GM19452 (cell line): ENCODE results near the gene C22orf39.

ENCODE experiments used
- ATAC-seq: cut with Tn5 transposase; IDR thresholded peaks from one replicate; pipeline ENCODE4 v1.9.1; 2021; ENCODE audit not compliant: unreplicated experiment

Gene C22orf39

DNA sequence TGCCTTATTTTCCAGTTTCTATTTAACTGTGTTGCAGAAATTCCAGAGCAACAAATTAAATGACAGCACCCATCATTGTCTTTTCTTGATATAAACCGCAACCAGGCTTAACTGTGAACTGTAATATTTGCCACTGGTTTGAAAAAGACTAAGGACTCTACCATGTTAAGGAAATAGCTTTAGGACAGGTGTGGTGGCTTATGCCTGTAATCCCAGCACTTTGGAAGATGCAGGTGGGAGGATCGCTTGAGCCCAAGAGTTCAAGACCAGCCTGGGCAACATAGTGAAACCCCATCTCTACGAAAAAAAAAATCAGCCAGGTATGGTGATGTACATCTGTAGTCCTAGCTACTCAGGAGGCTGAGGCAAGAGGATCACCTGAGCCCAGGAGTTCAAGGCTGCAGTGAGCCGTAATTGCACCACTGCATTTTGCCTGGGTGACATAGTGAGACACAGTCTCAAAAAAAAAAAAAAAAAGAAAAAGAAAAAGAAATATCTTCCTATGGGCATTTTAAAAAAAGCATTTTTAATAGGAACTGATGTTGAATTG lies 44.8 kb downstream of the C22orf39 start:
- ATAC-seq, result no peak

DNA sequence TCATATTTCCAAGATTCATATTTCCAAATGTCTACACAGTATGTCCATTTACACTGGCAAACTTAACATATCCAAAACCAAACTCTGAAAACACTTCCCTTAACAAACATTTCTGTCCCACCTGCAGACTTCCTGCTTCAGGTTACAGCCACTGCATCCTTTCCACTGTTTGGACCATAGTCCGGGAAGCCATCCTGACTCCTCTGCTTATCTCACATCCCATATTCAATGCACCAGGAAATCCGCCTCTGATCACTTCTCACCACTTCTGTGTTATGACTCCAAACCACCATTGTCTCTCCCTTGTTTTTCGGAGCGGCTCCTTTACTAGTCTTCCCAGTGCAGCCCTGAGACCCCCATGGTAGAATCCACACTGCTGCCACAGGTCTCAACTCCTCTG lies 46.0 kb downstream of the C22orf39 start:
- no peak for ATAC-seq

DNA sequence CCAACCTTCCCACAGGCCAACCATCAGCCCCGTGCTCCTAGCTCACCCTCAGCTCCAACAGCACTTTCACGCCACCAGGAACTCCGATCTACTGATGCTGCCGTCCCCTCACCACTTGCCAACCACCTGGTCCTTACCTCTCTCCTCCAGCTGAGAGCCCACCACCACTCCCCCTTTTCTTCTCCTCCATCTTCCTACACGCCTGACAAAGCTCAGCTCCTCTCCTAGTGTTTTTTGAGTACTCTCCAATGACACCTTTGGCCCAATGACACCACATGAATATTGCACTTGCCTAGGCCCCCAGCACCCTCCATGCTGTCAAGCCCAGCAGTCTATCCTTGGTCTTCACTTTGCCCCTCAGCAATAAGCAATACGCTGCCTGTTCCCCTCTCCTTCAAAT lies 46.6 kb downstream of the C22orf39 start:
- no peak for ATAC-seq

DNA sequence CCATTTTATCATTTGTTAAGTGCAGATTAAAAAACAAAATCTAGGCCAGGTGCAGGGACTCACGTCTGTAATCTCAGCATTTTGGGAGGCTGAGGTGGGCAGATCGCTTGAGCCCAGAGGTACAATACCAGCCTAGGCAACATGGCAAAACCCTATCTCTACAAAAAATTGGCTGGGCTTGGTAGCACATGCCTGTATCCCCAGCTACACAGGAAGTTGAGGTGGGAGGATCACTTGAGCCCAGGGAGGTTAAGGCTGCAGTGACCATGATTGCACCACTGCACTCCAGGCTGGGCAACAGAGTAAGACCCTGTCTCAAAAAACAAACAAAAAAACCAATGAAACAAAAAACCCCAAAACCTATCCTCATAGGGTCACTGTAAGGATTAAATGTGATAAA lies 48.9 kb downstream of the C22orf39 start:
- ATAC-seq, result no peak

DNA sequence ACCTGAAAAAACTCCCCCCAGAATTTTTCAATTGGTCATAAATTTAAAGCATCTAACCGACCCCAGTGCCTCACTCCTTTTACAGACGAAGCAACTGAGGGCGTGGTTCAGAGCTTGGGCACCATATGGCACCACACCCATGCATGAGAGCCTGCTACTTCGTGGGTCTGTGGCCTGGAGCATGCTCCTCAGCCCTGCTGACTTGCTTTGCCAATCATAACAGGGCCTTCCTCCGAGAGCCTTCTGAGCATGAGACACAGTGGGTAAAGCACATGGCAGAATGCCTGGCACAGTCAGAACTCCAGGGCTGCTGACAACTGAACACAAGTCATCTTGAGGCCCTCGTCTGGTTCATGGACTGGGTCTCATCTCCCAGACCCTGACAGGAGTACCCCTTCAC lies 49.3 kb downstream of the C22orf39 start:
- no peak for ATAC-seq

DNA sequence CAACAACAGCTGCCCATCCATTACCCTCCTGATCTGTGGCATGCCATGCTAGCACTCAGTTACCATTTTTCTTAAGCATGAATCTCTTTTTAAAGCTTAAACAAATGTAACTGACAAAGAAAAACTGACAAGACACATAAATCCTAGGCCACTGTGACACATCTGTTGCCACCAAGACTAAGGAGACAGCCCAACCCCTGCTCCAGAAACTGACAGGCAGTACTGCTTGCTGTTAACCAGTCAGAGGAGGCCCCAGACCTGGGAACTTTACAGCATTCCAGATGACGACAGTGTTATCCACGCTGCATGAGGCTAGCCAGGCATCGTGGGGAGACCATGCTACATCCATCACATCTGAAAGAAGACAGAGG lies 49.8 kb downstream of the C22orf39 start:
- ATAC-seq, result no peak

DNA sequence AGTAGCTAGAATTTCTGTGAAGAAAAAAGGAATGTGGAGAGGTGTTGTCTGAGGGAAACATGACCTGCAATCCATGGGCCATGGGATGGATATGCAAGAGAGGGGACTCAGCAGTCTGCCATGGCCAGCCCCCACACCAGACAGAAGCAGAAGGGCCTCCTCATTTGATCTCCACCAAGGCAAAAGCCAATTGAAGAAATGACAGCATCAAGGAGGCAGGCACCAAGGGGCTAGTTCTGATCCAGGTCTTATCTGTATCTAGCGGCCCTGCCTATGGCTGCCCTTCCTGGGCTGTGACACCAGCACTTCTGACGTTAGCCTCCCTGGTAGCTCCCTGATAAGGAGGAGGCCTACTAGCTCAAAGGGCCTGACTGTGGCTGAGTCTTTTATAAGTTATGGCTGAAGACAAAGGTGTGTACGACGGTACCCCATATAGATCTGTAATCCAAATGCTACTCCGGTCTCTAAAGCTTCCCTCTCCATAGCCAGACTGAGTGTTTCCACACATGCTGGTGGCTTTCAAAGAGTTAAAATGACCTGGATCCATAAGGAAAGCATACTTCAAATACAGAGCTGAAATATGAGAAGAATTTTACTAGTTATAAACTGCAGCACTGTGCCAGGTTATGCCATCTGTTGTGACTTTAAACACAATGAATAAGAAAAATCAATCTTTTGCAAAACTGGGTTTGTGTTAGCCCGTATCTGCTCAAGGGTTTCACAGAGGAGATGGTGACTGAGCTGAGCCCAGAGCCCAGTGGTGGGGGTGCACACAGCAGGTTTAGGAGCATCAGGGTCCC lies 50.4 kb downstream of the C22orf39 start:
- no peak for ATAC-seq

DNA sequence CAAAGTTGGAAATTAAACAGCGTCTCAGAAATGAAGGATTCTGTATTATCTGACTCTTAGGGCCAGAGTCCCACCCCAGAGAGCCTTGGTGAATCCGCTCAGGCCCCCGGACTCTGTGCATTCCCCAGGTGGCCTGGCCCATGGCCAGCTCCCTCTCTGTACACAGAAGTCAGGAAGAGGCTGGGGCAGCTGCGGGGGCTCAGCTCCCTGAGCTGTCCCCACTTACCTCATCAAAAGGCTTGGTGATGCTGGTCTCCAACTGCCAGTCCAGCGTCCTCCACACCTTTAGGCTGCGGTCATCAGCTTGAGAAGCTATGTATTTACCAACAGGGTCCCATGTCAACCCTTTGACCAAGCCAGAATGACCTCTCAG lies 51.0 kb downstream of the C22orf39 start:
- ATAC-seq, result no peak

DNA sequence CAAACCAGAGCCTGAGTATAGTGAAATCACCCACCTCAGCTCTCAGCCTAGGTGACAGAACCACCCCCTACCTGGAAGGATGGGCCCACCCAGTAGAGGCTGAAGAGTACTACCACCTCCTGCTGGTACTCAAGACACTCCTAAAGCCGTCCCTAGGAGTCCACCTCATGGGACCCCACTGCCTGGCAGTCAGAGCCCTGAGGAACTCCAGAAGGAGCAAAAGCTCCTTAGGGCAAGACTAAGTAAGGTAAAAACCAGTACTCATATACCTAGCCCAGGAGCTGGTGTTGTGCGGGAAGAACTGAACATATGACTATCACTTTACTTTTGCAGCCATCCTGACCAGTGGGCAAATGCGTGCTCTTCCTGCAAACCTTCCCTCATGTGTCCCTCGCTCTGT lies 52.2 kb downstream of the C22orf39 start:
- ATAC-seq, result no peak

DNA sequence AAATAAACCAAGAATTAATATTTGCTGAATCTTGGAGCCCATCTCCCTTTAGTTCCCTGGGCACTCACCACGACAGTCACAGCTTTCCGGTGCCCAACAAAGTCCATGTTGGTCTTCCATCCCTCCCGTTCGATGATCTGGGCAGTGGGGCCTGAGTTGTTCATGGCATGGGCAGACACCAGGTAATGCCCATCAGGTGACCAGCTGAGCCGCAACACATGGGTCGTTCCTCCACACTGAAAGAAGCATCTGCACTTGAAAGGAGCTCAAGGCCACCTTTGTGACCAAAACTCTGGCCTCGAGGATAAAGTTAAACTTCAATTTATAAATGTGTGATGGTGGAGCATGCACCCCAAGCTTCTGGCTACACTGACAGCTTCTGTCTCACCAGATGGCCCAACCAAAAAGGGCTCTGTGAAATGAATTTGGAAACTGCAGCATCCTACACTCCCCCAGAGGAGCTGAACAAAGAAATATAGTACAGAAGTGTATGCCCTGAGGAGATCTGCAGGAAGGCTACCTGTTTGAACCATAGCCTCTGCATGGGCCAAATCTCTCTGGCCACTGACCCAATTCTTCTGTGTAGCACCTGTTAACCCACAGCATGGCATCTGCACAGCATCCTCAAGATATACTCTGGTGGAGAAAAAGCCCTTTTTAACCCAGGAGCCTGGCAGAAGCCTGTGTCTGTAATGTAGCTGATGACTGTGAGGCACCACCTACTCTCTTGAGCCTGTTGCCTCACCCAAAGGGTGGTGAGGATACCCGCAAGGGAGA lies 53.0 kb downstream of the C22orf39 start:
- no peak for ATAC-seq

DNA sequence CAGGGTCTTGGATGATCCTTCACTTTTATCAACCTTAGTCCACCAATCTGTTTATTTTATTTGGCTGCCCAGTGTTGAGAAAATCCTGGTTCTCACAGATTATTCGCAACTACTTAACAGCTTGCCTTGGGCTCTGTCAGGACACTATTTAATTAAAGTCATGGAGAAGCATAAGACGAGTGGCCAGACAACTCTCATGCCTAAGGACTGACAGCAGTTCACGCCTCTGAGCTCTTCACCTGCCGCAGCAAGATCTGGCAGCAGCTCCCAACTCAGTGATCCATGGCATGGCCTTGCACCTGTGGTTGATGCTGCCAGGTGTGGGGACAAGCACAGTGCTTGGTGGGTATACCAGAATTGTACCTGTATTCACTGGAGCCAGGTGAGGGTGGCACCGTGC lies 53.8 kb downstream of the C22orf39 start:
- no peak for ATAC-seq
